HG03060 (cell line): ENCODE data around the gene C1orf226.

ENCODE experiments used
- ATAC-seq: cut with Tn5 transposase; IDR thresholded peaks from one replicate; pipeline ENCODE4 v1.9.1; 2021; ENCODE audit warnings: low read depth, moderate number of reproducible peaks; ENCODE audit not compliant: unreplicated experiment

C1orf226 gene

DNA sequence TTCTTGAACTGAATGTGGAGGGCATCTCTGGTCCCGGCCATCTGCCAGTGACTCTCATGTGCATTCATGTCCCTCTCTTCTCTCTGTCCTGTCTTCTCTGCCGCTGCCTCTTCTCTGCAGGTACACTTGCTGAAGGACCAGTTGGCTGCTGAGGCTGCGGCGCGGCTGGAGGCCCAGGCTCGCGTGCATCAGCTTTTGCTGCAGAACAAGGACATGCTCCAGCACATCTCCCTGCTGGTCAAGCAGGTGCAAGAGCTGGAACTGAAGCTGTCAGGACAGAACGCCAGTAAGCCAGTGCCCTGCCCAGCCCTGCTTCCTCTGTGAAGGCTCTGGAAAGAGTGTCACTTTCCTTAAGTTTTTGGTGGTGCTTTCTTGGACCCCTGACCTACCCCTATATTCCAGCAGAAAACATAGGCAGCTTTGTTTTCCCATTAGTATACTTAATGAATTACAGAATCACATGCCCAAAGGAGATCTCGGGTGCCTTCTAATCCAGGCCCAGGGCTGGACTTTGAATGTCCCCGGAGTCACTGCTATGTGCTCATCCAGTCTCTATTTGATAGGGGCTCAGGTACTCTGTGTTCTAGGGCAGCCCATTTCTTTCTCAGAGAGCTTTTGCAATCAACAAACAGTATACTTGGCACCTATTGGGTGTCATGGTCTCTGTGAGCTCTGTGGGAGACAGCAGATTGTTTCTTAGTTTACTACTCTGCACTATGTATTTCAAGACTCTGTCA, 16.1 kb upstream of the C1orf226 start:
- ATAC-seq, result no peak

DNA sequence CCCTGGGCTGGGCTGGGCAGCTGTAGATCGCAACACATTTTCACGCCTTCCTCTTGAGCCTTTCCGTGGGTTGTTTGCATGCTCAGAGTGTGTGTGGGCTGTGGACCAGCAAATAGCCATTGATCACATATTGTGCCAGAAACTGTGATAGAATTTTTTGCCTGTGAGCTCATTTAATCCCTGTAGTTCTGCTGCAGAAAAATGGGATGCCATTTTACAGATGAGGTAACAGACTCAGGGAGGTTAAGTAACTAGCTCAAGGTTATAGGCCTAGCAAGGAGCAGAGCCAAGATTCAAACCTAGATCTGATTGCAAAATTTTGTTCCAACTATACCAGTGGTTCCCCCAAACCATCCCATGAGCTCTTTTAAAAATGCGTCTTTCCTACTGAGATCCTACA, 15.4 kb upstream of the C1orf226 start:
- ATAC-seq, result no peak

DNA sequence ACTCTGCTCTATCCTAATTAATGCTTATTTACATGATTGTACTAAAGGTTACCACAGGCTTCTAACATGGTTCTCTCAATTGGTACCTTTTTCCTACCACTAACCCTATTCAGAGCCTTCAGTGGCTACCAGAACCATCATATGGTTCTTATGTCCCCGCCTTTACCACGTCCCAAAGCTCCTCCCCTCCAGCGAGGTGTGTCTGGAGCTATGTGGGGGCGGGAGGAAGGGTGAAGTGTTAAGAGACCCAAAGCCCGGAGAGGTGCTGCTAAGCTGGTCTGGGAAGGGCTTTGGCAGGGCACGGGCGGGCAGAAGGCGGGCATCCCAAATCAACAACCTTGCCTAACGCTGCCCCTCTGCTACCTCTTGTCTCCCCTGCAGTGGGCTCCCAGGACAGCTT, 14.9 kb upstream of the C1orf226 start:
- ATAC-seq, result no peak

DNA sequence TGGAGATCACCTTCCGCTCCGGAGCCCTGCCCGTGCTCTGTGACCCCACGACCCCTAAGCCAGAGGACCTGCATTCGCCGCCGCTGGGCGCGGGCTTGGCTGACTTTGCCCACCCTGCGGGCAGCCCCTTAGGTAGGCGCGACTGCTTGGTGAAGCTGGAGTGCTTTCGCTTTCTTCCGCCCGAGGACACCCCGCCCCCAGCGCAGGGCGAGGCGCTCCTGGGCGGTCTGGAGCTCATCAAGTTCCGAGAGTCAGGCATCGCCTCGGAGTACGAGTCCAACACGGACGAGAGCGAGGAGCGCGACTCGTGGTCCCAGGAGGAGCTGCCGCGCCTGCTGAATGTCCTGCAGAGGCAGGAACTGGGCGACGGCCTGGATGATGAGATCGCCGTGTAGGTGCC, 14.5 kb upstream of the C1orf226 start:
- ATAC-seq, result no peak

DNA sequence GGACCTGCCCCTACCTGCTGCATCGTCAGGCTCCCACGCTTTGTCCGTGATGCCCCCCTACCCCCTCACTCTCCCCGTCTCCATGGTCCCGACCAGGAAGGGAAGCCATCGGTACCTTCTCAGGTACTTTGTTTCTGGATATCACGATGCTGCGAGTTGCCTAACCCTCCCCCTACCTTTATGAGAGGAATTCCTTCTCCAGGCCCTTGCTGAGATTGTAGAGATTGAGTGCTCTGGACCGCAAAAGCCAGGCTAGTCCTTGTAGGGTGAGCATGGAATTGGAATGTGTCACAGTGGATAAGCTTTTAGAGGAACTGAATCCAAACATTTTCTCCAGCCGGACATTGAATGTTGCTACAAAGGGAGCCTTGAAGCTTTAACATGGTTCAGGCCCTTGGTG, 13.8 kb upstream of the C1orf226 start:
- ATAC-seq, result no peak

DNA sequence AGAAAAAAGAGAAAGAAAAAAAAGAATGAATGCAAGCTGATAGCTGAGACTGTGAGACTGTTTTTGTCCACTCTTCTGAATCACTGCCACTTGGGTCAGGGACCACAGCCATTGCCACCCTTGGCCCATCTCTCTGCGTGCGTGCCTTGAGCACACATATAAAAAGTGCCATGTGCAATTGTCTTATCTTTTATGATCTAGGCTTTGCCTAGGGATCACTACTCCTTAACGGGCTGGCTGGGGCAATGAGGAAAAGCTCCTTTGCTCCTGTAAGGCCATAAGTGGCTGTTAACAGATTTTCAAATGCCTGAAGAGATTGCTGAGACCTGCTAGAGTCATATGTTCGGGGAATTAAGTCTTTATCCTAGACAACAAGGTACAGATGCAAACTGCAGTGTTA, 13.1 kb upstream of the C1orf226 start:
- no peak for ATAC-seq

DNA sequence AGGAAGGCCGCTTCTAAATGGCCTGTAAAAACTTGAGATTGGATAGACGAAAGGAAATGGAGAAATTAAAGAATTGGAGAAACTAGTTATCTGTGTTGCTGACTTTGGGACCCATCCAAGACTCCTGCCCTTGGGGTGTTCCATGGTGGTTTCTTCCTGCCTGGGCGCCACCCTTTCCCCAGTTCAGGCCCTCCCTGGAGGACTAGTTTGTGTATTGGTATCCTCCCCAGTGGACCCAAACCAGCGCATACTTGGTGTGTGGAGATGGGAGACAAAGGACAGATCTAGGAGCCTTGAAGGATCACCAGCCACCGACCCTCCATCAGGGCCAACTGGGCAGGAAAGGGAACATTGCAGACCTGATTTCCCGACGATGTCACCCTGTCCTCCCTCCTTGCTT, 12.0 kb upstream of the C1orf226 start:
- ATAC-seq, result no peak

DNA sequence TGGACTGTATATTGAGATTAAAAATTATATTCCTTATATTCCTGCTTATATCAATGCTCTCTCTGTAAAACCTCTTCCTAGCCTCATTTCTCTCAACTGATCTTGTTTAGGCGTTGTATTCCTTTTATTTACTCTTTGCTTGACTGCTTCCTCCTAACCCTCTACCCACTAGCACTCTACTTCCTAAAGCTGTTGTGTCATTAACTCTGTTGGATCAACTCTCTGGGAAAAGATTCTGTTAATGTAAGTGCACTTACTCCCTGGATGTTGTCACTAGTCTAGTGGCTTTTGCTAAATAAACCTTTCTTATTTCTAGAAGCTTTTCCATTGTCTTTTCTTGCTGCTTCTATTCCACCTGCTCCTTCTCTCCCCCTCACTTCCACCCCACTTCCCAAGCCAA, 11.4 kb upstream of the C1orf226 start:
- no peak for ATAC-seq

DNA sequence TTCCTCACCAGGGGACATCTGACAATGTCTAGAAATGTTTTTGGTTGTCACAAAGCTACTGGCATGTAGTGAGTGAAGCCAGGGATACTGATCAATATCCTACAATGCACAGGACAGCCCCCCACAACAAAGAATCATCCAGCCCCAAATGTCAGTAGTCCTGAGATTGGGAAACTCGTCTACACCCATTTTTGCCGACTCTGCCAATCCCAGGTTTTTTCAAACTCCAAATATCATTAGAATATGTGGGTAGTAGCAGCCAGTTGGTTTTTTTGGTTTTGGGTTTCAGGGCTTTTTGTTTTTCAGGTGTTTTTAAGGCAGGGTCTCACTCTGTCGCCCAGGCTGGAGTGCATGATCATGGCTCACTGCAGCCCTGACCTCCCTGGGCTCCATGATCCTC, 10.8 kb upstream of the C1orf226 start:
- ATAC-seq, result no peak

DNA sequence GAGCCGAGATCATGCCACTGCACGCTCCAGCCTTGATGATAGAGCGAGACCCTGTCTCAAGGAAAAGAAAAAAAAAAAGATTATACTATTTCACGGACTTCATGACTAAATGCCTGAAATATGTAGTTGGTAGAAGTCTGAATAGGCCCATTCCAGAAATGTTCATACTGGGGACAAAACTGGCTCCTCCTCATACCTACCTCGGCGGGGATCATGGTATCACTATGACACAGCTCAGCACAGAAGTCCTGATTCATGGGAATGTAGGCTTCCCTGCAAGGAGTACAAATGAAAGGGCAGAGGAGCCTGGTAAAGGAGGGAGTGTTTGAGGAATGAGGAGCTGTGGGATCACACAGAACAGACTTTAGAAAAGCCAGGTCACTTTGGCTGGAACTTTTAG, 9.9 kb upstream of the C1orf226 start:
- no peak for ATAC-seq

DNA sequence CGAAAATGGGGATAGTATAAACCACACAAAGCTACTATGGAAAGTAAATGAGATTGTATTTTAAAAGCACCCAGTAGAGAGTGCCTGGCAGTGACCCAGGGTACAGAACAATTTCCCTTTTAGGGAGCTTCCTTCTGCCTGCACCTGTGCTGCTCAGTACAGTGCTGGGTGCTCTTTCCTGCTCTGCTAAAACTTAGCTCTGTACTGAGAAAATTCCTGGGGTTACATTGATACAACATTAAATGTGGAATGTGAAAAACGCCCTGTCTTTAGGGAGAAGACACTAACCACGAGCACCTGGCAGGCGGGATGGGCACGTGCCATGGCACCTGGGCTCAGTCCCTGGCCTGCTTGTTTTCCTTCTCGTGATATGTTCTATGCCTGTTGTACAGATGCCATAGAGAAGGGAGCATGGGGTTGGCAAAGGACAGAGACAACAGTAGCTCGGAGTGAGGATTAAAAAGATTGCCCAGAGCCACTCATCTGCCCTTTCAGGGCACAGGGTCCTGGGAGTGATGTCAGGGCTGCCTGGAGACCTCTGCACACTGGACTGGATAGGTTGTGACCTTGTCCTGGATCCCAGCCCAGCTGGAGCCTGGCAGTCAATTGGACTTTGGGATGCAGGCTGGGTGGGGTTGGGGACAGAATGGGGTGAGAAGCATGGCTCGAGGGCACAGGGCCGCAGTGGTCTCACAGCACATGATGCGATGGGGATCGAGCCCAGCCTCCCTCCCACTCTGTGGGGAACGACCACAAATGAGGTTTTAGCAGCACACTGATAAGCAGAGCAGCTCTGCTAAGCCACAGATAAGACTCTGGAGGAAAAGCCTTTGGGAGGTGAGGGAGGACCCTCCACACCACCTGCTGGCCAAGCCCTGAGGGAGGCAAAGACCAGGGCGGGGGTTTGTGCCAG, 9.1 kb upstream of the C1orf226 start:
- ATAC-seq, result no peak

DNA sequence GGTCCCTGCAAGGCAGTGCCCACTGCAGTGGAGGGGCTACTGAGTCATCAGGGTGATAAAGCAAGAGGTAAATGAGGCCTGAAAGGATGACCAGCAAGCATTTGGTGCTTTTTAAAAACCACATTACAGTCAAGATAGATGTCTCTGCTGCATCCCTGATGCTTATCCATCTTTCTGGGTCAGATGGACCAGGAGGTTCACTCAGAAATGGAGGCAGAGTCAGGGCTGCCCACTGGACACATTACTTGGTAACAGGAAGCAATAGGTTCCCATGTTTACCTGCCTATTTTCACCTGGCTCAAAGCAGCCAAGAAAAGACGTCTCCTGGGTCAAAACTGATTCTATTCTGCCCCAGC, 8.5 kb upstream of the C1orf226 start:
- ATAC-seq, result no peak

DNA sequence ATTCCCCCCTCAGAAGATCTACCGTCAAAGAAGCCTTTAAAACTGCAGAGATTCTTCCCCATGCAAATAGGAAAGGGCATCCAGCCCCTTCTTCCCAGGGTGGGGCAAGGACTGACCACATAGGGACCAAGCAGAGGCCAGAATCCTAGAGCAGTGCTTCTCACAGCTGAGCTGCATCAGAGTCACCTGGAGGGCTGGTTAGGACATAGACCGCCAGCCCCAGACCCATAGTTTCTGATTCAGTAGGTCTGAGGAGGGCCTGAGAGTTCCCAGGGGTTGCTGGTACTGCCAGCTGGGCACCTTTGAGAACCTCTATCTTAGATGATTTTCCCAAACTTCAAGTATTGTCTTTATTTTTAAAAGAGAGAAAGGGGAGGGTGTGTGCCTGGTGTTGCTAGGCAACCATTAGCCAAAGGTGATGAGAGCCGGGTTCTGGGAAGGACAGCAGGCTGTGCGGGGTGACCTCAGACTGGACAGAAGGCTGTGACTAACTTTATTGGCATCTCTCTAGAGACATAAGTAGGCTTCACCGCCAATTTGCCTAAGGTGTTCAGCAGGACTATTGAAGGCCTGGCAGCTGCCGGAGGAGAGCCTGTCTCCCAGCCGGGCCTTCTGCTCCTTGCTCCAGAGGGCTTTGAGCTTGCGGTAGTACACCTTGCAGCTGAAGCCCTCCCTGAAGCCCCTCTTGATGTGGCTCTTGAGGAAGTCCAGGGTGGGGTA, 7.8 kb upstream of the C1orf226 start:
- no peak for ATAC-seq

DNA sequence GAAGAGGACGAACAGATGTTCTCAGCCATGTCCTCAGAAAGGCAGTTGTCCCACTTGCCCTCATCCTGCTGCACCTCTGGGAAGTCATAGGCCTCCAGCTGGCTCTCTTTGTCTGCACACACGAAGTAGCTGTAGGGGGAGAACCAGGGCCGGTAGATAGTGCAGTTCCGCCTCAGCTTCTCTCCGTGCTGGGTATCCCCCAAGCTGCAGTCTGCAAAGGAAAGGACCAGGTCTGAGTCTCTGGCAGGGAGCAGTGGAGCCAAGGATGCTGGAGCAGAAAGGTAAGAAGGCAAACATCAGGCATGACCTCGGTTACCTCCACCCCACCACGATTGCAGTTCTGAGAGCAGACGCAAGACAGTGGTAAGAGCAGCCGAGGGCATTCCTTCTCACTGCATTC, 7.1 kb upstream of the C1orf226 start:
- ATAC-seq, result no peak

DNA sequence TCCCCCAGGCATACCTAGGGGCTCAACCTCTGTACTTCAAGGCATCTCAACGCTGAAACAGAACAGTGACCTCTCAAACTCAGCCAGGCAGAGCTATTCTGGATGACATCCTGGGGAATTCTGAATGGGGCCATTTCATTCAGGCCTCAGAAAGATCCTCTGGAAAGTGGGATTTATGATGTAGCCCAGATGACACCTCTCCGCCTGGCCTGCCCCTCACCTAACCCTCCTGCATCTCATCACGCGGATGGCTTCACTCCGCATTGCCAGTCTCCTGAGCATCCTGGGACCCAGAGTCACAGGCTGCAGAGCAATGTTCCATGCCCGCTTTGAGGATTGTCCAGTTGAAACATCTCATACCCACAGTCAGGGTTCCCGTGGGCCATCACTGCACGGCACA, 6.1 kb upstream of the C1orf226 start:
- no peak for ATAC-seq

DNA sequence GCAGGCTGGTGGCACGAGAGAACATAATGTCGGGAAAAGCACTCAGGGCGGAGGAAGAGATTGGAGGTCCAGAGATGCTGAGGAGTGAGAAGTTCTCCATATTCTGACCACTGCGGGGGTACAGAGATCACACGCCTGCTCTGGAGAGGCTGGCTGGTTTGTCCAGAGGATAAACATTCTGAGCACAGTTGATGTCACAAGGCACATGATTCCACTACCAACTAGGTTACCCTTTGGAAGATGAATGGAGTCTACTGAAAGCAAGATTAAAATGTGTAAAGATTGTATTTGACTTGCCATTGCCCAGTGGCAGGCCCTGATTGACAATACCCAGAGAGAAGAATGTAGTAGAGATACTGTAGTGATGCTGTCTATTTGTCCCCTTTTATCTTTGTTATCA, 4.8 kb upstream of the C1orf226 start, which contains the start of gene SPATA46:
Gene SPATA46, minus strand, starts transcription at position 164 of the 400 bp plus-strand sequence. Its CDS starts 64 bp downstream, at position 100.
- ATAC-seq, result no peak

DNA sequence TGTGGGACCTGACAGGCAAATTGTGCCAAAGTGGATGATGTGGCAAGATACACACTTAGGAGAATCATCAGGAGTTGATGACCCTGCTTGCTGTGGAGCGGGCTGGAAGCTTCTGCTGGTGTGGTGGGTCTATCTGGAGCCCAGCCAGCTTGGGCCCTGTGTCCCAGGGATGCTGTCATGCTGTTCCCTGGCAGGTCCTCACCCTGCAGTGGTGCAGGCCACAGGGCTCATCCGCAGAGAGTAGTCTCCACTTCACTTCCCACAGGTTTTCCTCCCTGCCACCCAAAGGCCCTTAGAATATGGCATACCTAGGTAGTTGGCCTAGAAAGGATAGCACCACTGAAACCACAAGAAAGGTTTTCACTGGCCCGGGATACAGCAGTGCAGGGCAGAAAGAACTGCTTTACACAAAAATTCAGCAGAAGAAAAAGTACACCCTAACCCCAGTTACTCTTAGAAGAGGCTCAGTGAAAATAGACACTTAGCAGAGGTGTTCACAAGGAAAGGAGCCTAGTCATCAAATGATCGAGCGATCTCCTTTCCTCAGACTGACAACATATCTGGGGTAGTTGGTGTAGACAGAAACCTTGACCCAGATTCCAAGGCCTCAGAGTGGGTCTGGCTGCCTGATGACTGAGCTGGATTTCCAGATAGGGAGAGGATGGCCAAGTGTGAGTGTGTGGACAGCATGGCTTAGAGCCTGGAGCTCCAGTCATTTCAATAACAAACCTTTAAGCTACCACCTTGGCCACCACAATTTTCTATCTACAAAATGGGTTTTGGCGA, 1.3 kb upstream of the C1orf226 start:
- ATAC-seq, result no peak

DNA sequence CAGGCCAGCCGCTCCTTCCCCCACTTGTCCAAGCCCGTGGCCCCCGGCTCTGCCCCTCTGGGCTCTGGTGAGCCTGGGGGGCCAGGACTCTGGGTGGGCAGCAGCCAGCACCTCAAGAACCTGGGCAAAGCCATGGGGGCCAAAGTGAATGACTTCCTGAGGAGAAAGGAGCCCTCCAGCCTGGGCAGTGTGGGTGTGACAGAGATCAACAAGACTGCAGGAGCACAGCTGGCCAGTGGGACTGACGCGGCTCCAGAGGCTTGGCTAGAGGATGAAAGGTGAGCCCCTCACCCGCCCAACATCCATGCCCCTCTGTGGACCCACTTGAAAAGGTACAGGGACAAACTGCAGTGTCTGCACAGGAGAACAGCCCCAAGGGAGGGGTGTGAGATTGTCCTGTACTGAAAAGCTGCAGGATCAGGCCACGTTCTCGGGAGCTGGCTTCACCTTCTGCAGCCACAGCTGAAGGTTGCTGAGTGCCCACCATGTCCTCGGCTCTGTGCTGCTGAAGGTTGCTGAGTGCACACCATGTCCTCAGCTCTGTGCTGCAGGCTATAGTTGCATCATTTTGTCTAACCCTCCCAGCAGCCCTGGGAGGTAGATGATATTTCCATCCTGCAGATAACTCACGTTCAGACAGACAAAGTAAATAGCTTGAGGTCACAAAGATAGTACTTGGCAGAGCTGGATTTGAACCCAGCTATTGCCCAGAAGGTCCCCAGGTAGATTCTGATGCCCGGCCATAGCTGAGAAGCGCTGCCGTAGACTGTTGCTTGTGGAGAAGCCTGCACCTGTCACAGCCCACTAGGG, 618 bp downstream of the C1orf226 start:
- no peak for ATAC-seq

DNA sequence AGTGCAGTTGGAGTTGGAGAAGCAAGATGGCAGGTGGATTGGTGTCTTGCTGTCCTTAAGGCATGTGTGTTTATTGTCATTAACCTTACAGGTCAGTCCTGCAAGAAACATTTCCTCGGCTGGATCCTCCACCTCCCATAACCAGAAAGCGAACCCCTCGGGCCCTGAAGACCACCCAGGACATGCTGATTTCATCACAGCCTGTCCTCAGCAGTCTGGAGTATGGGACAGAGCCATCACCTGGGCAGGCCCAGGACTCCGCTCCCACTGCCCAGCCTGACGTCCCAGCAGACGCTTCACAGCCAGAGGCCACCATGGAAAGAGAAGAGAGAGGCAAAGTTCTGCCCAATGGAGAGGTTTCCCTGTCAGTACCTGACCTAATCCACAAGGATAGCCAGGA, 1.6 kb downstream of the C1orf226 start:
- no peak for ATAC-seq

DNA sequence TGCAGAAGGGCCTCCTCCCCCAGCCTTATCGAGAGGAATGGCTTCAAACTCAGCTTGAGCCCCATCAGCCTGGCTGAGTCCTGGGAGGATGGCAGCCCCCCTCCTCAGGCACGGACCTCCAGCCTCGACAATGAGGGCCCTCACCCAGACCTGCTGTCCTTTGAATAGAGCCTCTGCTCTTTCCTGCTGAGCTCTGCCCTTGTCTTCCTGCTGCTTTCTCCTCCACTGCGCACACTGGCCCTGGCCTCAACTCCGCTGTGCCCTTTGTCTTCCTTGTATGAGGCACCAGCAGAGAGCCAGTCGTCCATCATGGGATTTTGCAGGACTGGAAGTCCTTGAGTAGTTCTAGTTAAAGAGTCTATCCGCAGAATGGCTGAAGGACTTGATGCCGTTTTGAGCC, 2.0 kb downstream of the C1orf226 start:
- ATAC-seq, result no peak
